GM23248 (cell line): ENCODE data around the gene ABCG2. TPM values are rescaled to one million over a fixed set of nuclear protein-coding genes. Genes with fewer than 3 reads are reported as not detected.

Source experiments
- DNase-seq: peaks from one replicate; pipeline ENCODE4 v3.0.0-alpha.2; 2015
- H2AFZ ChIP-seq: fragments of 200-600 bp; sonication (generic); 2 replicates; pipeline ENCODE4 v1.6.1; 2016; ENCODE audit warnings: antibody characterized with exemption
- H3F3A ChIP-seq: fragments of 200-600 bp; sonication (generic); 2 replicates; pipeline ENCODE4 v1.6.1; 2016; ENCODE audit warnings: mild to moderate bottlenecking, antibody characterized with exemption, mixed run types; ENCODE audit not compliant: insufficient read depth
- H3K27ac ChIP-seq: fragments of 200-600 bp; sonication (generic); 2 replicates; pipeline ENCODE4 v1.5.1; 2016; ENCODE audit warnings: mild to moderate bottlenecking
- H3K27me3 ChIP-seq: fragments of 200-600 bp; sonication (generic); replicated peaks from 2 replicates; pipeline ENCODE4 v1.6.1; 2016; ENCODE audit warnings: mild to moderate bottlenecking; ENCODE audit not compliant: insufficient read depth
- H3K36me3 ChIP-seq: fragments of 200-600 bp; sonication (generic); 2 replicates; pipeline ENCODE4 v1.6.1; 2016; ENCODE audit warnings: low read depth, mild to moderate bottlenecking
- H3K4me1 ChIP-seq: fragments of 200-600 bp; sonication (generic); 2 replicates; pipeline ENCODE4 v1.6.1; 2016; ENCODE audit warnings: mild to moderate bottlenecking; ENCODE audit not compliant: insufficient read depth
- H3K4me2 ChIP-seq: fragments of 200-600 bp; sonication (generic); one replicate; pipeline ENCODE4 v1.6.1; 2016; ENCODE audit warnings: mild to moderate bottlenecking; ENCODE audit not compliant: unreplicated experiment
- H3K4me3 ChIP-seq: fragments of 200-600 bp; sonication (generic); 2 replicates; pipeline ENCODE4 v1.5.1; 2016; ENCODE audit warnings: mild to moderate bottlenecking
- H3K79me2 ChIP-seq: fragments of 200-600 bp; sonication (generic); 2 replicates; pipeline ENCODE4 v1.6.1; 2016; ENCODE audit warnings: mild to moderate bottlenecking; ENCODE audit not compliant: insufficient read depth
- H3K9ac ChIP-seq: fragments of 200-600 bp; sonication (generic); 2 replicates; pipeline ENCODE4 v1.6.1; 2016; ENCODE audit warnings: mild to moderate bottlenecking
- H3K9me2 ChIP-seq: fragments of 200-600 bp; sonication (generic); 2 replicates; pipeline ENCODE4 v1.6.1; 2016; ENCODE audit warnings: mixed run types, mild to moderate bottlenecking, moderate library complexity; ENCODE audit not compliant: insufficient read depth
- H3K9me3 ChIP-seq: fragments of 200-600 bp; sonication (generic); one replicate; pipeline ENCODE4 v1.6.1; 2017; ENCODE audit warnings: low read depth
- H4K20me1 ChIP-seq: fragments of 200-600 bp; sonication (generic); 2 replicates; pipeline ENCODE4 v1.6.0; 2016; ENCODE audit not compliant: insufficient read depth
- EZH2 ChIP-seq: fragments of 200-600 bp; sonication (generic); IDR thresholded peaks from 2 replicates; pipeline ENCODE4 v1.6.1; 2018; ENCODE audit warnings: antibody characterized with exemption, mild to moderate bottlenecking; ENCODE audit not compliant: insufficient read depth, poor library complexity, severe bottlenecking
- EZH2phosphoT487 ChIP-seq: fragments of 200-600 bp; sonication (generic); IDR thresholded peaks from 2 replicates; pipeline ENCODE4 v1.6.1; 2018; ENCODE audit warnings: antibody characterized with exemption, moderate library complexity, mild to moderate bottlenecking, low read depth; ENCODE audit not compliant: insufficient read depth
- WGBS, 2 experiments: methylation state at CpG; one replicate each; pipeline ENCODE4 v1.1.6; 2015 to 2017; ENCODE audit warnings: low lambda C conversion rate in 2 of 2, low coverage in 1 of 2; ENCODE audit errors: missing lambda C conversion rate in 2 of 2; 5-methylcytosine and 5-hydroxymethylcytosine counted together
- in situ Hi-C: fragments of 300-500 bp; cut with MboI; formaldehyde crosslinking; loops from 2 replicates; pipeline ENCODE4 v1.15.0; 2020
- polyA plus RNA-seq: library from polyadenylated mRNA; unstranded; fragments of >200 nt; fragmentation: Nextera tagmentation; extraction: Ambion mirVana; gene quantifications from 2 replicates; pipeline ENCODE4 v1.2.1, GENCODE V29; 2016
- total RNA-seq: library from RNA; depleted of rRNA; stranded (reverse); fragments of >200 nt; shearing (Covaris generic); gene quantifications from 2 replicates; pipeline ENCODE4 v1.2.3, GENCODE V29; 2014

Gene ABCG2
- total and polyA plus RNA-seq, 2 experiments from 2014 or later = 0.05 to 0.11 TPM

DNA sequence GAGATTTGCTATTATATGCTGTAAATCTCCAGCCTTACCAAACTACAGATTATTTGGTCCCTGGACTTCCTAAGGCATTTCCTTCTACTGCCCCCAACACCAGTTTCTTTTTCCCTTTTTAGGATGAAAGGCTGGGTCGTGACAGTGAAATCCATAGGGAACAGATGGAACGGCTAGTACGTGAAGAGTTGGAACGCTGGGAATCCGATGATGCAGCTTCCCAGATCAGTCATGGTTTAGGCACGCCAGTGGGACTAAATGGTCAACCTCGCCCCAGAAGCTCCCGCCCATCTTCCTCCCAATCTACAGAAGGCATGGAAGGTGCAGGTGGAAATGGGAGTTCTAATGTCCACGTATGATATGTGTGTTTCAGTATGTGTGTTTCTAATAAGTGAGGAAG, 83.1 kb downstream of the ABCG2 start:
- Histone ChIP-seq H3K9ac (no peak overlapping the region), H3K9me2 (no peaks in the 10 kb centered on the region), H4K20me1 (no peaks in the 10 kb centered on the region), H3K9me3 (no peaks in the 10 kb centered on the region), H3K4me1 (no peaks in the 10 kb centered on the region), H3K36me3 (peaks cover 65% of the 10 kb centered on the region), H2AFZ (no peak overlapping the region), H3K4me3 (no peak overlapping the region), H3K27ac (no peak overlapping the region), H3F3A (0 out of 2 replicates have a peak, but pooled peaks cover 4% of the 10 kb centered on the region), H3K79me2 (no peaks in the 10 kb centered on the region), H3K27me3 (no peaks in the 10 kb centered on the region), H3K4me2 (no peak overlapping the region)
- no peak for DNase-seq
- TF ChIP-seq EZH2phosphoT487 (no peak), EZH2 (no peak)
- in situ Hi-C loops = no loop called here
- WGBS, 2 experiments = 94 to 97% methylated on average over 9 of the region's 9 CpGs

- Histone ChIP-seq H3K36me3 (peaks cover 73% of the 10 kb centered on the region), H3K27me3 (no peaks in the 10 kb centered on the region), H3K4me1 (no peaks in the 10 kb centered on the region), H3K27ac (no peak overlapping the region), H3K9ac (no peak overlapping the region), H3K9me3 (no peaks in the 10 kb centered on the region), H3K4me2 (no peak overlapping the region), H3K79me2 (no peaks in the 10 kb centered on the region), H2AFZ (no peak overlapping the region), H4K20me1 (no peaks in the 10 kb centered on the region), H3K9me2 (no peaks in the 10 kb centered on the region), H3F3A (no peaks in the 10 kb centered on the region), H3K4me3 (no peak overlapping the region)
- 89 to 95% methylated on average over 1 of the region's 1 CpG for WGBS, 2 experiments
- TF ChIP-seq EZH2 (no peak), EZH2phosphoT487 (no peak)
- in situ Hi-C loops = no loop called here
- DNase-seq = no peak
Measured at GRCh38 chr4:88070031-88070430, 88.4 kb downstream of the ABCG2 start.

GRCh38 chr4:88064410-88064809, 94.0 kb downstream of the ABCG2 start:
- TF ChIP-seq EZH2 (no peak), EZH2phosphoT487 (no peak)
- H3K4me3 ChIP-seq = no peak overlapping the region
- no peaks in the 10 kb centered on the region for H3K4me1 ChIP-seq
- no peak overlapping the region for H2AFZ ChIP-seq
- H4K20me1 ChIP-seq = no peaks in the 10 kb centered on the region
- no peaks in the 10 kb centered on the region for H3K9me2 ChIP-seq
- no peaks in the 10 kb centered on the region for H3K9me3 ChIP-seq
- no peak overlapping the region for H3K4me2 ChIP-seq
- H3K27ac ChIP-seq = no peak overlapping the region
- in situ Hi-C loops = loop anchor here (10.0 kb wide), 1 partner anchor 150 kb away; no protein-coding TSS in a partner anchor
- no peaks in the 10 kb centered on the region for H3K27me3 ChIP-seq
- no peak overlapping the region for H3K9ac ChIP-seq
- H3F3A ChIP-seq = 0 out of 2 replicates have a peak, but pooled peaks cover 3% of the 10 kb centered on the region
- H3K79me2 ChIP-seq = no peaks in the 10 kb centered on the region
- peaks cover 70% of the 10 kb centered on the region for H3K36me3 ChIP-seq
- WGBS, 2 experiments = 98 to 99% methylated on average over 6 of the region's 6 CpGs
- no peak for DNase-seq

DNA sequence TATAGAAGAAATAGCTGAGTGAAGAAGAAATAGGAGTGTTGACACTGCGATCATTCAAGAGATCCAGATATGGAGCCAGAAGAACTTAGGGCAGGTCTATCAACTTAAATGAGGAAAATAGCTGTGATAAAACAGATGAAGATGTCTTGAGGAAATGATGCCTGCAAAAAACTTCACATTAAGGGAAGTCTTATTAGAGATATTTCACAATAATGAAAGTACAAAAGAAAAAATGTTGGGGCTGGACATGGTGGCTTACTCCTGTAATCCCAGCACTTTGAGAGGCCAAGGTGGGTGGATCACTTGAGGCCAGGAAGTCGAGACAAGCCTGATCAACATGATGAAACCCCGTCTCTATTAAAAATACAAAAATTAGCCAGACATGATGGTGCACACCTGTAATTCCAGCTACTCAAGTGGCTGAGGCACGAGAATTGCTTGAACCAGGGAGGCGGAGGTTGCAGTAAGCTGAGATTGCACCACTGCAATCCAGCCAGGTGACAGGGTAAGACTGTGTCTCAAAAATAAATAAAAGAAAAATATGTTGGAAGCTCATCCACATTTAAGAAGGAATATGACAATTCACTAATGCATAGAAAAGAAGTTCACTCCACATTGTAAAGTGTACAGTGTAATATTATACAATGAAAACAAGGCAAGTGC, 94.7 kb downstream of the ABCG2 start:
- H3K36me3 ChIP-seq = peaks cover 72% of the 10 kb centered on the region
- in situ Hi-C loops = loop anchor here (10.0 kb wide), 1 partner anchor 151 kb away; no protein-coding TSS in a partner anchor

More for the DNA sequence above, 94.7 kb downstream of the ABCG2 start:
- Histone ChIP-seq H3K79me2 (no peaks in the 10 kb centered on the region), H3F3A (0 out of 2 replicates have a peak, but pooled peaks cover 4% of the 10 kb centered on the region), H3K9me2 (no peaks in the 10 kb centered on the region), H3K9me3 (no peaks in the 10 kb centered on the region), H3K4me1 (no peaks in the 10 kb centered on the region), H2AFZ (no peak overlapping the region), H4K20me1 (no peaks in the 10 kb centered on the region), H3K4me3 (no peak overlapping the region), H3K27ac (no peak overlapping the region), H3K9ac (no peak overlapping the region), H3K27me3 (no peaks in the 10 kb centered on the region), H3K4me2 (no peak overlapping the region)
- TF ChIP-seq EZH2phosphoT487 = no peak
- TF ChIP-seq EZH2 = no peak
- 74 to 75% methylated on average over 5 of the region's 5 CpGs for WGBS, 2 experiments
- no peak for DNase-seq
